Measurements from ENCODE around the gene KLK2. TPM values are rescaled to one million over a fixed set of nuclear protein-coding genes. Genes with fewer than 3 reads are reported as not detected.

KLK2 gene
- total RNA-seq, 1 donor, result 0.31 TPM

DNA sequence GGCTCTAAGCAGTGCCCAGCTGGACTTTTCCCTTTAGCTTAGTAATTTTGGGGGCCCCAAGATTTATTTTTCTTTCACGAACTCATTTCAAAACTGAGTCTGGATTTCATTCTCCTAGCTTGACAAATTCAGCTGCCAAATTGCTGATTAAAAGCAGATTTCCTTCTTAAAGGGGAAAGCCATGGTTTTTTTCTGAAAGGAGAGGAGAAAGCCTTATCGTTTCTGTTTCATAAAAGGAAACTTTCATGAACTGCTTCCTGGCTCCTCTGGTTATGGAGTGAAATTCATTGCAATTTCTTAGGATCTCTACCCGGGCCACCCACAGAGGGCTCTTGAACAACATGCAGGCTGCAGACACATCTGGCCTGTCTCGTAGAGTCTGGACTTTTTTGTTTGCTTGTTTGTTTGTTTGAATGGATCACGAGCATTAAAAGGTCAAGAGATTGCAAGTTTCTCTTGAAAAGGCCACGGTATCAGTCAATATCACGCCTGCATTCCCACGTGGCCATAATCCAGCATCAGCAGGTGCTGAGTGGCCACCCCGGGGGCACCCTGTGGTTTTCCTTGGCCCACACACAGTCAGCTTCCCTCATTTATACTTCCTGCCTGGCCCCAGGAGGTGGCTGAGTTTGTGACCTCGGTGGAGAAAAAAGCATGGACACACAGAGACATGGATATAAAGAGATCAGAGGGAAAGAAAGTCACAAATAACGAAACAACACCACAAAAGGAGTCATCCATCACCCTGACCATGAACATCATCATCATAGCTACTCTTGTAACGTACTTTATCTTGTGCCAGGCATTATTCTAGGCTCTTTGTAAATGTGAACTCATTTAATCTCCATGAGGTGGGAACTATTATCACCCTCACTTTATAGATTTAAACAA, 48.4 kb downstream of the KLK2 start:
- H3K4me1 ChIP-seq (ENCODE audit: insufficient read depth, low read length), result no peaks in the 10 kb centered on the region
- H3K27me3 ChIP-seq (ENCODE audit: insufficient read depth, low read length), result peaks cover 4% of the 10 kb centered on the region
- no peak overlapping the region for H3K4me3 ChIP-seq (ENCODE audit: low read length)
- H3K9me3 ChIP-seq (ENCODE audit: low read depth, low read length), result no peaks in the 10 kb centered on the region

GRCh38 chr19:50922317-50922853, 49.1 kb downstream of the KLK2 start:
- H3K27me3 ChIP-seq (ENCODE audit: insufficient read depth, low read length), result peaks cover 4% of the 10 kb centered on the region
- H3K4me3 ChIP-seq (ENCODE audit: low read length), result no peak overlapping the region

GRCh38 chr19:50924586-50924985, 51.3 kb downstream of the KLK2 start:
- H3K4me1 ChIP-seq (ENCODE audit: insufficient read depth, low read length), result no peaks in the 10 kb centered on the region
- H3K4me3 ChIP-seq (ENCODE audit: low read length), result no peak overlapping the region
- no peaks in the 10 kb centered on the region for H3K9me3 ChIP-seq (ENCODE audit: low read depth, low read length)
- peaks cover 4% of the 10 kb centered on the region for H3K27me3 ChIP-seq (ENCODE audit: insufficient read depth, low read length)

More at GRCh38 chr19:50922317-50922853, 49.1 kb downstream of the KLK2 start:
- Histone ChIP-seq H3K4me1 (ENCODE audit: insufficient read depth, low read length) (no peaks in the 10 kb centered on the region), H3K9me3 (ENCODE audit: low read depth, low read length) (no peaks in the 10 kb centered on the region)

DNA sequence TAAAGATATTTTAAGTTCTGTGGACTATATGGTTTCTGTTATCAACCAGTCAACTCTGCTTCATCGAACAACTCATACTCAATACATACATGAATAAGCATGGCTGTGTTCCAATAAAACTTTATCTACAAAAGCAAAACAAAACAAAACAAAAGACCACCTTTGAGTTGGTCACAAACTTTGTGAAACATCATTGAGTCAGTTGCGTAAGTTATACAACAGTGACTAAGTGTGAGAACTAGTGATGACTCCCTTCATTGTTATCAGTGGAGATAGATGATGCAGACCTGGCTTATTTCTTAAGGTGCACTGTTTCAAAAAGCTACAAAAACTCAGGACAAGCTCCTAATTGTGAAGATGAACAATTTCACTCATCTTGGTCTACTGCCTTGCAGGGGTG, 52.5 kb downstream of the KLK2 start:
- Histone ChIP-seq H3K4me3 (ENCODE audit: low read length) (no peak overlapping the region), H3K27me3 (ENCODE audit: insufficient read depth, low read length) (peaks cover 8% of the 10 kb centered on the region), H3K9me3 (ENCODE audit: low read depth, low read length) (no peaks in the 10 kb centered on the region), H3K4me1 (ENCODE audit: insufficient read depth, low read length) (no peaks in the 10 kb centered on the region)

- H3K4me3 ChIP-seq (ENCODE audit: low read length), result no peak overlapping the region
- no peaks in the 10 kb centered on the region for H3K9me3 ChIP-seq (ENCODE audit: low read depth, low read length)
- peaks cover 8% of the 10 kb centered on the region for H3K27me3 ChIP-seq (ENCODE audit: insufficient read depth, low read length)
- H3K4me1 ChIP-seq (ENCODE audit: insufficient read depth, low read length), result no peaks in the 10 kb centered on the region
These were observed 52.9 kb downstream of the KLK2 start for GRCh38 chr19:50926144-50926543.

- H3K9me3 ChIP-seq (ENCODE audit: low read depth, low read length), result no peaks in the 10 kb centered on the region
- H3K4me1 ChIP-seq (ENCODE audit: insufficient read depth, low read length), result no peaks in the 10 kb centered on the region
- peaks cover 4% of the 10 kb centered on the region for H3K27me3 ChIP-seq (ENCODE audit: insufficient read depth, low read length)
- no peak overlapping the region for H3K4me3 ChIP-seq (ENCODE audit: low read length)
These were observed 55.6 kb downstream of the KLK2 start for GRCh38 chr19:50928831-50929230.

Other genes starting within 250 kb of the KLK2 start
- not detected for gene SYT3, start 233.6 kb upstream of the KLK2 start, total RNA-seq
- not detected for gene C19orf81, start 224.0 kb upstream of the KLK2 start, total RNA-seq
- 0.21 TPM for gene SHANK1, start 153.6 kb upstream of the KLK2 start, total RNA-seq
- gene CLEC11A, start 150.1 kb upstream of the KLK2 start, total RNA-seq, result 3.8 TPM
- gene GPR32, start 103.0 kb upstream of the KLK2 start, total RNA-seq, result not detected
- gene ACP4, start 83.0 kb upstream of the KLK2 start, total RNA-seq, result not detected
- not detected for gene KLK1, start 49.7 kb upstream of the KLK2 start, total RNA-seq
- gene KLK15, start 39.9 kb upstream of the KLK2 start, total RNA-seq, result not detected
- gene KLK3, start 18.5 kb upstream of the KLK2 start, total RNA-seq, result 0.31 TPM
- gene KLK4, start 38.0 kb downstream of the KLK2 start, total RNA-seq, result 0.21 TPM
- gene KLK5, start 79.6 kb downstream of the KLK2 start, total RNA-seq, result not detected
- not detected for gene KLK6, start 96.2 kb downstream of the KLK2 start, total RNA-seq
- gene KLK7, start 110.5 kb downstream of the KLK2 start, total RNA-seq, result not detected
- gene KLK8, start 128.2 kb downstream of the KLK2 start, total RNA-seq, result not detected
- gene KLK10, start 146.3 kb downstream of the KLK2 start, total RNA-seq, result not detected
- gene KLK11, start 153.2 kb downstream of the KLK2 start, total RNA-seq, result not detected
- not detected for gene KLK12, start 161.6 kb downstream of the KLK2 start, total RNA-seq
- gene KLK13, start 191.7 kb downstream of the KLK2 start, total RNA-seq, result not detected
- gene KLK14, start 209.4 kb downstream of the KLK2 start, total RNA-seq, result 0.10 TPM
- gene CTU1, start 235.0 kb downstream of the KLK2 start, total RNA-seq, result 1.9 TPM

Data from mononuclear cell (primary cell).